ENCODE data around the gene ZIM2. TPM values are rescaled to one million over a fixed set of nuclear protein-coding genes. Genes with fewer than 3 reads are reported as not detected.

ZIM2 gene
- total and polyA plus RNA-seq, 2 of the 4 experiments (the other 2 are of a cell fraction): not detected

GRCh38 chr19:56837492-56838023 is 3.0 kb downstream of the ZIM2 start:
- TF ChIP-seq, protein P1, sequence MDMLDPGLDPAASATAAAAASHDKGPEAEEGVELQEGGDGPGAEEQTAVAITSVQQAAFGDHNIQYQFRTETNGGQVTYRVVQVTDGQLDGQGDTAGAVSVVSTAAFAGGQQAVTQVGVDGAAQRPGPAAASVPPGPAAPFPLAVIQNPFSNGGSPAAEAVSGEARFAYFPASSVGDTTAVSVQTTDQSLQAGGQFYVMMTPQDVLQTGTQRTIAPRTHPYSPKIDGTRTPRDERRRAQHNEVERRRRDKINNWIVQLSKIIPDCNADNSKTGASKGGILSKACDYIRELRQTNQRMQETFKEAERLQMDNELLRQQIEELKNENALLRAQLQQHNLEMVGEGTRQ (IDR thresholded peaks at IDR 0.05; ENCODE audit: low read depth, low read length): no peak
- TF ChIP-seq MAFK (IDR thresholded peaks at IDR 0.05; ENCODE audit: low read depth, low read length): no peak
- no peak for TF ChIP-seq MAZ (IDR thresholded peaks at IDR 0.05; ENCODE audit: borderline replicate concordance, low read depth, low read length)
- TF ChIP-seq CEBPB (IDR thresholded peaks at IDR 0.05; ENCODE audit: low read depth, low read length): no peak
- no peak for TF ChIP-seq FOS (IDR thresholded peaks at IDR 0.05; ENCODE audit: low read depth, low read length)
- no peak for TF ChIP-seq MXI1 (IDR thresholded peaks at IDR 0.05; ENCODE audit: borderline replicate concordance, low read depth, low read length)
- TF ChIP-seq BHLHE40 (IDR thresholded peaks at IDR 0.05; ENCODE audit: low read depth, low read length): no peak
- TF ChIP-seq RCOR1 (IDR thresholded peaks at IDR 0.05; ENCODE audit: insufficient replicate concordance, low read length): no peak
- no peak for TF ChIP-seq POLR2A (IDR thresholded peaks at IDR 0.05; ENCODE audit: low read depth, low read length)
- no peak for TF ChIP-seq SMC3 (IDR thresholded peaks at IDR 0.05; ENCODE audit: low read depth, low read length)
- no peak for TF ChIP-seq CHD1 (IDR thresholded peaks at IDR 0.05; ENCODE audit: low read depth, low read length)
- TF ChIP-seq ELK1 (IDR thresholded peaks at IDR 0.05; ENCODE audit: borderline replicate concordance, low read depth, low read length): no peak
- no peak for TF ChIP-seq RAD21 (IDR thresholded peaks at IDR 0.05; ENCODE audit: low read length)
- TF ChIP-seq CTCF (conservative IDR thresholded peaks at IDR 0.05; ENCODE audit: low read depth, low read length): no peak
- TF ChIP-seq RFX5 (IDR thresholded peaks at IDR 0.05; ENCODE audit: low read depth, low read length): no peak
- TF ChIP-seq NFE2L2 (IDR thresholded peaks at IDR 0.05; ENCODE audit: low read depth, low read length): no peak
- Histone ChIP-seq H4K5ac (ENCODE audit: low read depth, low read length) (no peak overlapping the region), H3K27me3 (ENCODE audit: control insufficient read depth, insufficient read depth, low read length) (no peaks in the 10 kb centered on the region), H3K56ac (ENCODE audit: extremely low read depth, insufficient read depth, low read length) (no peak overlapping the region), H4K20me1 (ENCODE audit: insufficient read depth, low read length) (no peaks in the 10 kb centered on the region), H3K18ac (ENCODE audit: low read depth, low read length) (no peak overlapping the region), H2AK9ac (replicated peaks; ENCODE audit: low read depth, low read length, poor library complexity) (no peak overlapping the region), H3K14ac (replicated peaks; ENCODE audit: low read depth, low read length) (no peak overlapping the region), H3K4me1 (ENCODE audit: control insufficient read depth, insufficient read depth, low read length) (no peaks in the 10 kb centered on the region), H2BK20ac (ENCODE audit: low read depth, low read length) (no peak overlapping the region), H2AFZ (replicated peaks; ENCODE audit: low read length, poor library complexity) (no peak overlapping the region), H3K4me2 (ENCODE audit: low read depth, low read length) (no peak overlapping the region), H3K4ac (ENCODE audit: low read depth, low read length) (no peak overlapping the region), H3K36me3 (ENCODE audit: control insufficient read depth, insufficient read depth, low read length) (no peaks in the 10 kb centered on the region), H3K9me1 (ENCODE audit: insufficient read depth, low read length) (no peaks in the 10 kb centered on the region), H3K4me3 (ENCODE audit: insufficient read depth, low read depth, low read length) (no peak overlapping the region), H2BK5ac (ENCODE audit: low read depth, low read length, poor library complexity, severe bottlenecking) (no peak overlapping the region), H2BK15ac (ENCODE audit: low read depth, low read length) (no peak overlapping the region), H3K9ac (ENCODE audit: low read depth, low read length) (no peak overlapping the region), H3K9me3 (ENCODE audit: control insufficient read depth, insufficient read depth, low read length) (peaks cover 49% of the 10 kb centered on the region), H2BK120ac (ENCODE audit: low read depth, low read length) (no peak overlapping the region), H4K91ac (ENCODE audit: insufficient read depth, low read depth, low read length) (no peak overlapping the region), H3K79me1 (ENCODE audit: low read depth in 1 of 2, low read length in 2 of 2) (no peaks in the 10 kb centered on the region), H3K27ac (ENCODE audit: insufficient read depth, low read length) (no peak overlapping the region), H4K8ac (ENCODE audit: low read depth in 2 of 2, low read length in 2 of 2) (no peak overlapping the region), H2AK5ac (ENCODE audit: low read depth, low read length) (no peak overlapping the region), H3K23ac (ENCODE audit: low read depth, low read length) (no peak overlapping the region)
- CTCF ChIA-PET: no interaction called here
- dilution Hi-C loops (cut with HindIII; ENCODE audit: low sequenced_read_pairs, unreplicated experiment) (no loop called here), intact Hi-C loops (cut with micrococcal nuclease) (no loop called here), in situ Hi-C loops (cut with MboI; ENCODE audit: low sequenced_read_pairs) (no loop called here)
- ATAC-seq (ENCODE audit: low read depth) (no peak), DNase-seq (no peak)
- POLR2A ChIA-PET (ENCODE audit: unreplicated experiment): no interaction called here
- no TSS peak for BruUV-seq (replicated peaks)
- 48% methylated on average over 6 of the region's 25 CpGs; no CpG with 5 or more reads in 1 of the 2 experiments for WGBS, 2 experiments (ENCODE audit: extremely low coverage in 2 of 2, insufficient read length in 1 of 2)

Measured in IMR-90 (cell line).